GM19468 (cell line): Measurements from ENCODE around the gene WNT3A.
"Not testable (repeated sequence)": the region's sequence is repeated elsewhere in the genome, so short reads cannot be mapped to it uniquely, and the experiment has no call there.

ENCODE experiments used
- ATAC-seq: cut with Tn5 transposase; IDR thresholded peaks from one replicate; pipeline ENCODE4 v1.9.1; 2021; ENCODE audit warnings: mild to moderate bottlenecking, moderate library complexity, moderate number of reproducible peaks; ENCODE audit not compliant: unreplicated experiment; ENCODE audit errors: extremely low read depth

The WNT3A gene

DNA sequence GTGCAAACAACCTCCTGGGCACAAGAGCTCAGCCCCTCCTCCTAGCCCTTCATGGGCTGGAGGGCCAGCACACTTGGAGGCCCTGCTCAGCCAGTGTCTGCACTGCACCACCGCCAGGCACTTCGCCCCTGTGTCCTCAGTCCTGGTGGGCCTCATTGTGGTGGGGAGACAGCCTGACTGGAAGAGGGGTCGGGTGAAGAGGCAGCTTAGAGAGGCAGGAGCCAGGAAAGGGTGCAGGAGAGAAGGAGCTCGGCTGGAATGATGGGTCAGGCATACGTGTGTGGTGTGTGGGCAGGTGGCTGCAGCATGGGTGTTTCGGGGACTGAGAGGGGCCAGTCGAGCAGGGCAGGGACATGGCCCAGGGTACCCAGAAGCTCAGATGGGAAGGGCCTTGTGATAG, 4.1 kb downstream of the WNT3A start:
- ATAC-seq, result no peak

DNA sequence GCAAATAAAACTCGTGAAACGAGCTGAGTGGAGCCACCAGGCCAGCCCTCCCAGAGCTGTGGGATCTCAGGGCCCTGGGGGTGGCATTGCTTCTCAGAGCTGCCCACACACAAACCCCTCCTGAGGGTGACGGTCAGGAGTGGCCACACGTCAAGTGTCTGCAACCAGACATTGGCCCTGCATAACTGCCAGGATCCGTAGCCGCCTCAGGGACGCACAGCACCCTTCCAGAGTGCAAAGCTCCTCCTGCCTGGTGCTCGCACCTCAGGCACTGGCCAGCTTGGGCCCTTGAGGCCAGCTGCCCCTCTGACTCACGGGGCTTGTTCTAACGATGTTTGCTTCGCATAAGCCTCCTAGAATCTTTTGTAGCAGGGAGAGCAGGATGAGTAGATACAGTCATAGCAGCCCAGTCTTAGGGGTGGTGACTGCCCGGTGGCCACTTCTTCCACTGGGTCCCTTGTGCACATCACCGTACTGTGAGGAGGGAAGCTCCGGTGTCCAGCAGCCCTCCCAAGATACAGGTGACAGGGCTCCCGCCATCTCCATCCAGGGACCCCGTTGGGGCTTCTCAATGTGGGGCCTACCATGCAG, 5.0 kb downstream of the WNT3A start:
- no peak for ATAC-seq

- no peak for ATAC-seq
These were observed 5.8 kb downstream of the WNT3A start for GRCh38 chr1:228012555-228012954.

GRCh38 chr1:228013131-228013934, 6.5 kb downstream of the WNT3A start:
- no peak for ATAC-seq

DNA sequence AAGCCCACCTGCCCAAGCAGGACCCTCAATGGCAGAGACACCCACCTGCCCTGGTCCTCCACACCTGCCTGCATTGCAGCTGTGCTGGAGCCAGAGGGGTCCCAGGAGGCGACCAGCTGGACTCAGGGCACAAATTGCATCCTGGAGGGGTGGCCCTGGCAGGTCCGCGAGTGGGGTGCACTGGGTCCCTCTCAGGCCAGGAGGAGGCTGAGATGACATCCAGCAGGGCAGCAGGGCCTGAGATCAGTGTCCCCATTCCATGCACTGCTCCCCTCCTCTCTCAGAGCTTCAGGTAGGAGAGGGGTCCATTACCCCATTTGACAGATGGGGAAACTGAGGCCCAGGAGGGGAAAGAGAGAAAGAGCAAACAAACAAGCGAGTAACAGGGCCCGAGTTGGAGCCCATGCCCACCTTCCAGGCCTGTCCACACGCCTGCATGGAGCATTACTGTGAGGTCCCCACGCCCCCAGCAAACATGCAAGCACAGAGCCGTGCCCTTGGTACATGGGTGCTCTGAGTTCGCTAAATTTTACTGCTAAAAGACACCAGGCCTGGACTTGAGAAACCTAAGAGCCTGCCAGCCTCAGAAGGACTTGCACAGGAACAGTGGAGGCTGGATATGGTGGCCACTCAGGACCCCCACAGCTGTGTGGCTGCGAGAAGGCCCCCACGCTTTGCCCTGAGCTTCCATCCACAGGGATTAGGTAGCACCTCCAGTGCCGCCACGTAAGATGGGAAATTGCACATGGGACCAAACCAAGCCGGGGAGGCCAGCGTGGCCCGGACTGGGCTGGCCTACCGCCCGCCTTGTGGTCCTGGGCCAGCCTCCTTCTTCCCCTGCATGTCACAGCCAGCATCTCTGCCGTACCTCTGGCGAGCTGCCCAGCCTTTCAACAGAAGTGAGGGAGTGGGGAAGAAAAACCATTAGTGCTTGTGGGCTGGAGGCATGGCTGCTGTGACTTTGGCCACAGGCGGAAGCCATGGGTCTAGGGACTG, 7.4 kb downstream of the WNT3A start:
- ATAC-seq, result no peak

- ATAC-seq, result no peak
These were observed 8.7 kb downstream of the WNT3A start for GRCh38 chr1:228015276-228016180.

DNA sequence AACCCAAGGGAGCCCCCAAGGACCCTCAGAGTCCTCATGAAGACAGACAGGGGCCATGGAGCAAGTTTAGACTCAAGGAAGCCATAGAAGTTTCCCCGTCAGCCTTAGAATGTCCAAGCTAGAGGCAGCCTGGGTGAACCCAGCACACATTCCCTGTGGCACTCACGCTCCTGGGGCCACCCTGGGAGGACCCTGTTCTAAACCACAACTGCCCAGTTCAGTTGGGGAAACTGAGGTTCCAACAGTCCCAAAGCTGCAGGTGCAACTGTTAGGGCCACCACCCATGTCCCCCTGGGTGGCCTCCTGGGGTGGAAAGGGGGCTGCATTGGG, 9.3 kb downstream of the WNT3A start:
- no peak for ATAC-seq

DNA sequence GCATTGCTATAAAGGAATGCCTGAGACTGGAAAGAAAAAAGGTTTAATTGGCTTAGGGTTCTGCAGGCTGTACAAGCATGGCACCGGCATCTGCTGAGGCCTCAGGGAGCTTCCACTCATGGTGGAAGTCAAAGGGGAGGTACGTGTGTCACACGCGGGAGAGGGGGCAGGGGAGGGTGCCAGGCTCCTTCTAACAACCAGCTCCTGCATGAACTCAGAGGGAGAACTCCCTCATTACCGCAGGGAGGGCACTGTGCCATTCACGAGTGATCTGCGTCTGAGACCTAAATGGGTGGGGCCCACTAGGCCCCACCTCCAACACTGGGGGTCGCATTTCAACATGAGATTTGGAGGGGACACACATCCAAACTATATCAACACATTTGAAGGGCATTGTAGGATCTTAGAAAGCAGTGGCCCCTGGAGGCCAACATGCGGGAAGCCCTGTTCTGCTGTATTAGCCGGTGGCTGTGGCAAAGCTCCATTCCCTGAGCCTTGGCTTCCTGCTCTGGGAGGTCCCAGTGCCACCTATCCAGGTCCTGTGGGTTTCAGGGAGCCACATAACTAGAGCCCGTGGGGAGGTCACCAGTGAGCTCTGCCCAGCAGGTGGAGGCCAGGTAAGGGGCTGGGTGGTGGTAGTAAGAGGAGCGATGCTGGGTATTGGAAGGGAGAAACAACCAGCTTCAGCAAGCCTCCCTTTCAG, 10.0 kb downstream of the WNT3A start:
- no peak for ATAC-seq

DNA sequence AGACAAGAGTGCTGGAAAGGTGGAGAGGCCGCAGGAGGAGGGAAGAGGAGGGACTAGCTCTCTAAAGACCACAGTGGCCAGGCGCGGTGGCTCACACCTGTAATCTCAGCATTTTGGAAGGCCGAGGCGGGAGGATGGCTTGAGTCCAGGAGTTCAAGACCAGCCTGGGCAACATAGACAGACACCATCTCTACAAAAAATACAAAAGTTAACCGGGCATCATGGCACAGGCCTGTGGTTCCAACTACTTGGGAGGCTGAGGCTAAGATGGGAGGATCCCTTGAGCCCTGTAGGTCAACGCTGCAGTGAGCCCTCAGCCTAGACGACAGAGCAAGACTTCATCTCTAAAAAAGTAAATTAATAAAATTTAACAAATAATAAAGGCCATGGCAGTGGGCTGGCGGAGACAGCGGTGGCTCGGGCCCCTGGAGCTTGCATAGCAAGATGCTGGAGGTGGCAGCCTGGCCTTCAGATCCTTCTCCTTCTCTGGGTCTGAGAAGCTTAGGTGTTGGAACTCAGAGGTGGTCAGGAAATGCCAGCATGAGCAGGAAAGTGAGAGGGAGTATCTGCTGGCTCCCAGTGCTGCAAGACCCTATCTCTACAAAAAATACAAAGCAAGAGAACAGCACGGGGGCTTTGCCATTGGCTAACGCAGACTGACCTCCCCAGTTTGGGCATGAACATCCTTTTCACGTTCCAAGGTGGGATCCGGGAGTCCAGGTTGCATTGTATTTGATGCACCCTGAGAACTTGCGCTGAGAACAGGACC, 10.7 kb downstream of the WNT3A start:
- ATAC-seq, result no peak

DNA sequence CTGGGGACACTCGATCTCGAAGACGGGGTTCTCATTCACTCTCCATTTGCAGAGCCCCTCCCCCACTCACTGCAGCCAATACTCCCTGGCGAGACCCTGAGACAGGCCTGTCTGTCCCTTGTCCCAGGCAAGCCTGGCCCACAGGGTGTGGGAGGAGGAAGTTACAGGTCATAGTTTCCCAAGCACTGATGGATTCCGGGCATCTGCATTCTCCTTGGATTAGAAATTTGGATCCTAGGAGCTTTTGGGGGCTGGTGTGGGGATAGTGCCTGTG, 11.3 kb downstream of the WNT3A start:
- no peak for ATAC-seq

GRCh38 chr1:228018961-228019721, 12.3 kb downstream of the WNT3A start:
- no peak for ATAC-seq

GRCh38 chr1:228019722-228020083, 12.9 kb downstream of the WNT3A start:
- not testable (repeated sequence) for ATAC-seq

DNA sequence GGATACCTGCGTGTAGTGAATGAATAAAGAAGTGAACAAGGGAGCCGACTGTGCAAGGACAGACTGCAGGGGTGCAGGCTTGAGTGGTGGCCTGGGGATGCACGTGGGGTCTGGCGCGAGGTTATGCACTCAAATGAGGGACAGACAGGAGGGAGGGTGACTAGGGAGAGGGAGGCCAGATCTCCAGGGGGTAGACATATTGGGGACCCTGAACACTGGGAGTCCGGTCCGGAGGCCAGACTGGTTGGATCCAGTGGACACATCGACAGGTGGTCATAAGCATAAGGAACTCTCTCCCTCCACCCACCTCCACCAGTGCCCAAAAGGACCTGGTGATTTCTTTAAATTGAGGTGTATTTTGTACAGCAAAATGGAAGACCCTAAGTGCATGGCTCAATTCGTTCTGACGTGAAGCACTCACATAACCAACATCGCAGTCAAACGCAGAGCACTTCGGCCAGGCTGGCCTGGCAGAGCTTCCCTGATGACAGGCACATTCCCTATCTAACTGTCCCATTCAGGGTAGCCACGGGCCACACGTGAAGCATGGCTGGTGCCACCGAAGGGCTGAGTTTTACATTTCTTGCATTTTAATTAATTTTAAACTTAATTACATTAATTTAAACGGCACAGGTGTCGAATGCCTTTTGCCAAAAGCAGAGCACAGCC, 14.0 kb downstream of the WNT3A start:
- ATAC-seq, result no peak

GRCh38 chr1:228021355-228022030, 14.7 kb downstream of the WNT3A start:
- ATAC-seq, result no peak

DNA sequence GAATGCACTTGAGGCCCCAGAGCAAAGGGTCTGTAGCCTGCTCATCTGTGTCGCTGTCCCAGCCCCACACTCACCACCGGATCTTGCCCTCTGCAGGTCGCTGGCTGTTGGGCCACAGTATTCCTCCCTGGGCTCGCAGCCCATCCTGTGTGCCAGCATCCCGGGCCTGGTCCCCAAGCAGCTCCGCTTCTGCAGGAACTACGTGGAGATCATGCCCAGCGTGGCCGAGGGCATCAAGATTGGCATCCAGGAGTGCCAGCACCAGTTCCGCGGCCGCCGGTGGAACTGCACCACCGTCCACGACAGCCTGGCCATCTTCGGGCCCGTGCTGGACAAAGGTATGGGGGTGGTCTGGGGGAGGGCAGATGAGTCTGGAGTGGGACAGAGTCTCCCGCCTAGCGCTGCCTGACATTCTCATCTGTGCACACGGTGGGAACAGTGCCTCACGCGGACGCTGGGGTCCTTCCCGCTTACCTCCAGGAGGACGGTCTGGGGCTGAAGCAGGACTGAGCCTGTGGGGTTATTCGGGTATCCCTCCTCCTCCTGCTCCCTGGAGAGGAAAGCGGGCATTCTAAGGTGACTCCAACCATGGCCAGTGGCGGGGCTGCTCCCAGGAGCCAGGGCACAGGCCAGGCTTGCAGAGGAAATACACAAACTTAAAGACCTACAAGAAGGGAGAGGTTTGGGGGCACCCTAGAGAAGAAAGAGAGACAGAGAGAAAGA, 15.9 kb downstream of the WNT3A start:
- no peak for ATAC-seq

GRCh38 chr1:228023294-228023639, 16.5 kb downstream of the WNT3A start:
- ATAC-seq, result no peak

DNA sequence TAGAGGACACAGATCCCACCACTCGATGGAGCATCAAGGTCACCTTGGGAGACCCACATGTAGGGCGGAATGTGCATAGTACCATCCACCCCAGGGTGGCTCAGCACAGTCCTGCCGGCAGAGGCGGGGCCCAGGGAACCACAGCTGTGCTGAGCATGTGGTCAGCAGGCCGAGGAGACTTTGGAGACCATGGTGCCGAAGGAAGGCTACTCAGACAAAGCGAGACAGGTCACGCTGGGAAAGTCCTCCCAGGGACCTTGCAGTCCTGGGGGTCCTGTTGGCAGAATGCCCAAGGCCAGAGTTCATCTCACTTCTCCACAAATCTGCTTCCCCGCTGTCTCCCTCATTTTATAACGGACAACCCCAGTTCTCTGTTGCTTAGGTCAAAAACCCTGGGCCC, 22.5 kb downstream of the WNT3A start:
- no peak for ATAC-seq
